Aorta (tissue), 5 donors: ENCODE results near the gene NPVF. TPM values are rescaled to one million over a fixed set of nuclear protein-coding genes. Genes with fewer than 3 reads are reported as not detected.
A peak's percentile ranks its signal among the peaks of the same experiment; 100 is the strongest.

Experiments used
- ATAC-seq: fragments of 200-7000 bp; cut with Tn5 transposase; one replicate; pipeline ENCODE4 v1.9.1; 2022; ENCODE audit warnings: moderate library complexity; ENCODE audit not compliant: low FRiP score
- DNase-seq, 2 donors: peaks; one replicate each; pipeline ENCODE4 v3.0.0-alpha.2; 2020
- H3K27ac ChIP-seq, 2 donors: one replicate each; pipeline ENCODE4 v1.5.1; 2013; ENCODE audit warnings: low read length in 2 of 2, mild to moderate bottlenecking in 2 of 2, moderate library complexity in 2 of 2, control low read depth in 1 of 2, inconsistent platforms in 1 of 2, low read depth in 1 of 2
- H3K27me3 ChIP-seq, 2 donors: one replicate each; pipeline ENCODE4 v1.6.1; 2013; ENCODE audit warnings: control low read depth in 1 of 2, low read length in 1 of 2, mild to moderate bottlenecking in 1 of 2, moderate library complexity in 1 of 2; ENCODE audit not compliant: insufficient read depth in 2 of 2, control insufficient read depth in 1 of 2
- H3K36me3 ChIP-seq, 2 donors: one replicate each; pipeline ENCODE4 v1.6.1; 2013; ENCODE audit warnings: control low read depth in 1 of 2, low read length in 1 of 2, mild to moderate bottlenecking in 1 of 2; ENCODE audit not compliant: insufficient read depth in 2 of 2, control insufficient read depth in 1 of 2
- H3K4me1 ChIP-seq, 2 donors: one replicate each; pipeline ENCODE4 v1.6.1; 2013; ENCODE audit warnings: low read length in 2 of 2, control low read depth in 1 of 2, mild to moderate bottlenecking in 1 of 2, moderate library complexity in 1 of 2; ENCODE audit not compliant: insufficient read depth in 2 of 2, control insufficient read depth in 1 of 2
- H3K4me3 ChIP-seq, 2 donors: one replicate each; pipeline ENCODE4 v1.5.1; 2013; ENCODE audit warnings: low read length in 2 of 2, control low read depth in 1 of 2, mild to moderate bottlenecking in 1 of 2
- H3K9me3 ChIP-seq: one replicate; pipeline ENCODE4 v1.6.1; 2013; ENCODE audit warnings: mild to moderate bottlenecking, low read length; ENCODE audit not compliant: control insufficient read depth
- WGBS, 2 donors: extraction: QIAGEN DNeasy Blood & Tissue Kit; methylation state at CpG; one replicate each; pipeline ENCODE4 v1.1.7; 2013; 5-methylcytosine and 5-hydroxymethylcytosine counted together
- intact Hi-C, 2 donors: fragments of 100-400 bp; cut with DNase I; formaldehyde crosslinking; loops; one replicate each; pipeline versions ENCODE4 v1.14.2 to v1.15.0; 2022
- polyA plus RNA-seq, 2 donors: library from polyadenylated mRNA; stranded (reverse); fragments of 200-250 nt; gene quantifications; one replicate each; pipeline ENCODE4 v1.2.3, GENCODE V29; 2013
- total RNA-seq, 2 donors: library from RNA; stranded (reverse); fragmentation: NEBNext Ultra II Directional; extraction: Animal tissue kit (Norgen Biotek cat#: 25700); gene quantifications; one replicate each; pipeline ENCODE4 v1.2.1, GENCODE V29; 2021
- donor health status: healthy with polysubstance abuse.
- donor health status: Bipolar disorder and iron deficiency.
- donor health status: DM: no; HTN: no; CAD: no.
- donor health status: DM: no; HTN: no; CAD: no.
- donor health status: DM: yes; HTN: yes; CAD: no.

NPVF gene
- total and polyA plus RNA-seq, 4 donors = not detected

GRCh38 chr7:25240340-25240739, 12.1 kb upstream of the NPVF start:
- peaks cover 0 to 7% of the 10 kb centered on the region in 2 donors for H3K4me1 ChIP-seq
- no peaks in the 10 kb centered on the region for H3K36me3 ChIP-seq
- intact Hi-C loops = no loop called here
- H3K9me3 ChIP-seq = no peaks in the 10 kb centered on the region
- DNase-seq (peak in 1 of 2 donors; percentile 63), ATAC-seq (peak; percentile 70)
- 6 to 7% methylated on average over 10 of the region's 10 CpGs for WGBS, 2 donors
- H3K4me3 ChIP-seq = peak overlapping the region in 1 of 2 donors; percentile 34
- H3K27me3 ChIP-seq = no peaks in the 10 kb centered on the region
- H3K27ac ChIP-seq = no peak overlapping the region

DNA sequence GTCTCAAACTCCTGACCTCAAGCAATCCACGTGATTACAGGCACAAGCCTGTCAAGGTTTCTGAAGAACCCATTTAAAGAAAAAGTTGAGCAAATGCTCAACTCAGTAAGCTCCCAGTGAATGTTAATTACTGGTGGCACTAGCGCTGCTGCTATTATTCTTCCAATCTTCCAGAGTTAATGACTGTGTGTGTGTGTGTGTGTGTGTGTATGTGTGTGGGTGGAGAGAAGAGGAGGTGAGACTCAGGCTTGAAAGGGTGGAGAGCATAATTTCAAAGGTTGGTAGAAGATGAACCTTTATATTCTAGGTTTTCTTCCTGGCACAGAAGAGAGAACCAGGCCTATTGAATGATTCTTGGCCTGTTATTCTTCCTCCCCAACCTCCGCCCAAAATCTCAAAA, 11.6 kb upstream of the NPVF start:
- Histone ChIP-seq H3K4me3 (no peak overlapping the region), H3K27ac (no peak overlapping the region), H3K4me1 (peaks cover 0 to 7% of the 10 kb centered on the region in 2 donors), H3K27me3 (no peaks in the 10 kb centered on the region), H3K9me3 (no peaks in the 10 kb centered on the region), H3K36me3 (no peaks in the 10 kb centered on the region)
- intact Hi-C loops = no loop called here
- 79 to 88% methylated on average over 3 of the region's 3 CpGs for WGBS, 2 donors
- no peak for ATAC-seq
- DNase-seq = no peak

DNA sequence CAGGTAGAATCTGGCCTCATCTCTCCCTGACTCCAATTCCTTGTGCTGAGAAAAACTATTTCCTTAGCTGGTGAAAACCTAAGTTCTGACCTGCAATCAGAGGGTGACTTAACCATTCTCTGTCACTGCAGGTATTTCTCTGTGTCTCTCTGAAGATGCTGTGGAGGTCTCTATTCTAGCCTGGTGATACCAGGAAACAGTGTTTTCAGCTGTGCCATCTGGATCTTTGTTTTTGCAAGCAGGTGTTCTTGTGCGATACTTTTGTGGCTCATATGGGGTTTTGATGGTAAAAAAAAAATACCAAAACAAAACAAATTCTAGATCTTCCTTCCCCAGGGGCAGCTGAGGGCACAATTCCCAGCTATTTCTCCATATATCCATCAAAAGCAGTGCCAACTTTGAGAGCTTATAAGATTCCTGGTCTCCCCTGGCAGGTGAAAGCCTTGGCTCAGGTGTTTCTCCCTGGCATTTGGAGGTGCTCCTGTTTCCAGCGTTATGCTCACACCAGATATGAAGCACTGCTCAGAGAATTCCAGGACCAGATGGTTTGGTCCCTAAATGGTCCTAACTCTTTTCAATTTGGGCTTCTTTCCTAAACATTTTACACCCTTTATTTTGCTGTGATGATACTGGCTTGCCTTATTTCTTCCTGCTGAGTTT, 9.9 kb upstream of the NPVF start:
- ATAC-seq = no peak
- H3K27me3 ChIP-seq = no peaks in the 10 kb centered on the region
- H3K4me3 ChIP-seq = no peak overlapping the region
- WGBS, 2 donors = 83 to 89% methylated on average over 2 of the region's 2 CpGs
- H3K4me1 ChIP-seq = no peaks in the 10 kb centered on the region
- H3K36me3 ChIP-seq = no peaks in the 10 kb centered on the region
- no peak for DNase-seq
- H3K9me3 ChIP-seq = no peaks in the 10 kb centered on the region
- no peak overlapping the region for H3K27ac ChIP-seq
- intact Hi-C loops = no loop called here

DNA sequence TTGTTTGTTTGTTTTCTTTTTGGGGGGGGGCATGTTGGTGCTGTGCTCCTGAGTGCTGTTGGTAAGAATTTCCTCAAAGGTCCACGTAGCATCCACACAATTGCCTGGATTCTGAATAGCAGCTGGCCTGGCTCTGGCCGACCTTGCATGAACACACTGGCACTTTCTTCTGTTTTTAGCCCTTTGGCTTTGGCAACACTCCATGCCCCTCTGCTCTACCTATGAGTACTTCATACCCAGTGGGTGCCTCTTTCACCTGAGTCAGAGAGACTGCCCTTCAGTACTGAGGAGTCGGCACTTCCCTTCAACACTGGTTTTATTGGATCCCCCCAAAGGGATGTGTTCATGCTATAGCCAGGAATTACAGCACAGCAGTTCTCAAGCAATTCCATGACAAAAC, 7.2 kb upstream of the NPVF start:
- no peak overlapping the region for H3K27ac ChIP-seq
- no peaks in the 10 kb centered on the region for H3K27me3 ChIP-seq
- DNase-seq (no peak), ATAC-seq (no peak)
- 70 to 73% methylated on average over 3 of the region's 3 CpGs for WGBS, 2 donors
- intact Hi-C loops = no loop called here
- H3K9me3 ChIP-seq = no peaks in the 10 kb centered on the region
- no peaks in the 10 kb centered on the region for H3K4me1 ChIP-seq
- no peaks in the 10 kb centered on the region for H3K36me3 ChIP-seq
- no peak overlapping the region for H3K4me3 ChIP-seq

GRCh38 chr7:25234336-25234735, 6.0 kb upstream of the NPVF start:
- Histone ChIP-seq H3K27me3 (no peaks in the 10 kb centered on the region), H3K27ac (no peak overlapping the region), H3K4me3 (no peak overlapping the region), H3K9me3 (no peaks in the 10 kb centered on the region), H3K4me1 (no peaks in the 10 kb centered on the region), H3K36me3 (no peaks in the 10 kb centered on the region)
- WGBS, 2 donors = 2 to 8% methylated on average over 4 of the region's 4 CpGs
- ATAC-seq (no peak), DNase-seq (no peak)
- intact Hi-C loops = no loop called here

GRCh38 chr7:25223206-25223605, 5.1 kb downstream of the NPVF start:
- Histone ChIP-seq H3K4me3 (no peak overlapping the region), H3K27ac (no peak overlapping the region), H3K9me3 (no peaks in the 10 kb centered on the region), H3K4me1 (no peaks in the 10 kb centered on the region), H3K27me3 (no peaks in the 10 kb centered on the region), H3K36me3 (no peaks in the 10 kb centered on the region)
- intact Hi-C loops = no loop called here
- ATAC-seq = no peak
- 93 to 95% methylated on average over 3 of the region's 3 CpGs for WGBS, 2 donors
- no peak for DNase-seq

GRCh38 chr7:25222666-25223065, 5.6 kb downstream of the NPVF start:
- 95 to 96% methylated on average over 5 of the region's 5 CpGs for WGBS, 2 donors
- no peak for ATAC-seq
- Histone ChIP-seq H3K4me3 (no peak overlapping the region), H3K9me3 (no peaks in the 10 kb centered on the region), H3K27me3 (no peaks in the 10 kb centered on the region), H3K27ac (no peak overlapping the region), H3K36me3 (no peaks in the 10 kb centered on the region), H3K4me1 (no peaks in the 10 kb centered on the region)
- DNase-seq = no peak
- intact Hi-C loops = no loop called here

DNA sequence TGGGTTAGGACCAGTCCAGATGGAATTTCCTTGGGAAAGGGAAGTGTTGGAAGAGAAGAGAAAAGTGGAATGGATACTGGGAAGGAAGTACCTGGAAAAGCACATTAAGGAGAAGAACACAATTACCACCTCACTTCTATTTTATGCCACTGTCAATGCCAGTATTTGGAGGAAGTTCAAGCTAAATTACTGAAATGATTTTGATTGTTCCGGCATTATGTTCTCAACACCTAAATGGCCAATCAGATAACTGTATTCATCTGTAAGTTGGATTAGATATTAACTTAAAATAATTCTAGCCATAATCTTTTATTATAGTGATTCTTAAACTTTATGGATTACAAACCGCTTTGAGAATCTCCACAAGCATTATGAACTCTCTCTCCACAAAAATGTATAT, 7.3 kb downstream of the NPVF start:
- WGBS, 2 donors = 94 to 95% methylated on average over 2 of the region's 2 CpGs
- Histone ChIP-seq H3K27me3 (no peaks in the 10 kb centered on the region), H3K36me3 (no peaks in the 10 kb centered on the region), H3K9me3 (no peaks in the 10 kb centered on the region), H3K4me1 (no peaks in the 10 kb centered on the region), H3K4me3 (no peak overlapping the region), H3K27ac (no peak overlapping the region)
- intact Hi-C loops = no loop called here
- ATAC-seq = no peak
- DNase-seq = no peak

DNA sequence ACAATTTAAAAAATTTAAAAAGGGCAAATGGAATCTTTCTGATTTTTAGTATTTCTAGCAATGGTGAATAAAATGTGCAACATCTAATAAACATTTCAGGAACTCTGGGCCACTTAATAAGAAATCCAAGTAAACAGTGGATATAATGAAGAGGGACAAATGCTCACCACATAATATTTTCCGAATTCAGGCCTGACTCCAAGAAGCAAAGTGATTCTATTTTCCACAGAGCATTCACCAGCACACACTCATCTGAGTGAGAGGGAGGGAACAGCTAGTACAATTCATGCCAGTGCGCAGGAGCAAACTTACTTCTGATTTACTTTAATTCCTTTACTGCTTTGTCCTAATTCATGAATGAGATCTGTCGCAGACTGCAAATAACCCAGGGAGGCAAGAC, 10.1 kb downstream of the NPVF start:
- no peaks in the 10 kb centered on the region for H3K9me3 ChIP-seq
- ATAC-seq (no peak), DNase-seq (no peak)
- H3K36me3 ChIP-seq = no peaks in the 10 kb centered on the region
- H3K4me3 ChIP-seq = no peak overlapping the region
- H3K27me3 ChIP-seq = no peaks in the 10 kb centered on the region
- intact Hi-C loops = no loop called here
- no peaks in the 10 kb centered on the region for H3K4me1 ChIP-seq
- WGBS, 2 donors = 94 to 95% methylated on average over 3 of the region's 3 CpGs
- no peak overlapping the region for H3K27ac ChIP-seq
